GM06990 (cell line): ENCODE data around the gene SH2D3A.
"Not testable (repeated sequence)": the region's sequence is repeated elsewhere in the genome, so short reads cannot be mapped to it uniquely, and the experiment has no call there.

Source experiments
- DNase-seq: peaks from one replicate; pipeline ENCODE4 v3.0.0-alpha.2; 2011; ENCODE audit not compliant: insufficient read length; ENCODE audit errors: extremely low read depth
- H3K27me3 ChIP-seq: replicated peaks from 2 replicates; pipeline ENCODE4 v1.6.0; 2011; ENCODE audit warnings: low read length; ENCODE audit not compliant: control insufficient read depth, insufficient read depth
- H3K36me3 ChIP-seq: 2 replicates; pipeline ENCODE4 v1.5.1; 2011; ENCODE audit warnings: low read length; ENCODE audit not compliant: control insufficient read depth, insufficient read depth
- H3K4me3 ChIP-seq: replicated peaks from 2 replicates; pipeline ENCODE4 v1.5.1; 2011; ENCODE audit warnings: low read depth, mild to moderate bottlenecking, control low read depth, low read length
- CTCF ChIP-seq: IDR thresholded peaks from 2 replicates; pipeline ENCODE4 v1.5.1; 2011; ENCODE audit warnings: low read length, control low read depth, mild to moderate bottlenecking, inconsistent platforms; ENCODE audit not compliant: insufficient read depth, poor library complexity, severe bottlenecking

Gene SH2D3A

DNA sequence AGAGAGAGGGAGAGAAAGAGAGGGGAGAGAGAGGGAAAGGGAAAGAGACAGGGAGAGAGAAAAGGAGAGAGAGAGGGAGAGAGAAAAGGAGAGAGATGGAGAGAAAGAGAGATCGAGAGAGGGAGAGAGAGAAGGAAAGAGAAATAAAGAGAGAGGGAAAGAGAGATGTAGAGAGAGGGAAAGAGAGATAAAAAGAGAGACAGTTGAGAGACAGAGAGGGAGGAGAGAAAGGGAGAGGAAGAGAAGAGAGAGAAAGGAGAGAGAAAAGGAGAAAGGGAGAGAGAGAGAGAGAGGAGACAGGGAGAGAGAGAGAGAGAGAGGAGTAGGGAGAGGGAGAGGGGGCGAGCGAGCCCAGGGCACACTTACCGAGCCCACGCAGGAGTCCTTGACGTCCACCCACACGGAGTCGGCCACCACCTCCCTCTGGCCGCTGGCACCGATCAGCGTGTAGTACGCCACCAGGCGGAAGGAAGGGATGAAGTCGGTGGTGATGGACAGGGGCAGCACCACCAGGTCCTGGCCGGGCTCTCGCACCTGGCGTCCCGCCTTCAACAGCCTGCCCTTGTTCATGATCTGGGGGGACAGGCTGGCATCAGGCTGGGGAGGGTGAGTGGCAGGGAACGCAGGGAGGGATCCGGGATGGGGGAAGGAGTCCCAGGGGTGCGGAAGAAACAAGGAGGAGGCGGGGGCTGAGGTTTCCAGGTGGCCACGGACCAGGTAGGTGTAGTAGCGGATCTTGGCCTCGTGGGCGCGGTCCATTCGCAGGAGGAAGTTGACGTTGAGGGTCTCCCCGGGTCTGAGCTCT lies 56.8 kb downstream of the SH2D3A start:
- DNase-seq, result no peak
- H3K4me3 ChIP-seq, result no peak overlapping the region
- H3K36me3 ChIP-seq, result no peaks in the 10 kb centered on the region
- H3K27me3 ChIP-seq, result peaks cover 1% of the 10 kb centered on the region
- TF ChIP-seq CTCF, result peak; percentile 30

DNA sequence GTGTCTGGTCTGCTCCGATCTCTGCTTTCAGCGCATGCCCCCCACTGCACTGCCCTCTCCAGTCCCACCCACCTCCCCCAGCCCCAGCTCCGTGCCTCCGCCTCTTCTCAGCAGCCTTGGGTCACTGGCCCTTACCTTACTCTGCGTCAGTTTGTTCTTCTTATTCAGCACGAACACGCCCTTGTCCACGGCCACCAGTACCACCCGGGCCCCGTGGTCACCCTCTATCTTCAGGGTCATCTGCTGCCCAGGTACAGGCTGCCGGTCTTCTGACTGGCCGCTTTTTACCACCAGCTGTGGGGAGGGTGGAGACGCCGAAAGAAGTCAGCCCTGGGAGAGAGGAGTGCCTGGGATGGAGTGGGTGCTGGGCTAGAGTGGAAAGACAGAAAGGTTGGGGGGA lies 57.7 kb downstream of the SH2D3A start:
- no peak for DNase-seq
- H3K4me3 ChIP-seq, result no peak overlapping the region
- H3K27me3 ChIP-seq, result peaks cover 1% of the 10 kb centered on the region
- H3K36me3 ChIP-seq, result no peaks in the 10 kb centered on the region
- no peak for TF ChIP-seq CTCF

DNA sequence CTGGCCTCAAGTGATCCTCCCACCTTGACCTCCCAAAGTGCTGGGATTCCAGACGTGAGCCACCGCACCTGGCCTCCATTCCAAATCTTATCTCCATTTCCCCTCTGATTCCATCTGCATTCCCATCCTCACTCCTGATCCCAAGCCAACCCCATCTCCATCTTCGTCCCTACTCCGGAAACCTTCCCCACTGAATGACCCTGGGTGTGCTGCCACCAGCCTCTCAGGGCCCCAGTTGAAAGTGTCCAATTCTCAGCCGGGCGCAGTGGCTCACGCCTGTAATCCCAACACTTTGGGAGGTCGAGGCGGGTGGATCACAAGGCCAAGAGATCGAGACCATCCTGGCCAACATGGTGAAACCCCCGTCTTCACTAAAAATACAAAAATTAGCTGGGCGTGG lies 58.3 kb downstream of the SH2D3A start:
- not testable (repeated sequence) for H3K4me3 ChIP-seq, H3K27me3 ChIP-seq, DNase-seq, H3K36me3 ChIP-seq

- no peak for TF ChIP-seq CTCF
- Histone ChIP-seq H3K4me3 (no peak overlapping the region), H3K36me3 (no peaks in the 10 kb centered on the region), H3K27me3 (peaks cover 1% of the 10 kb centered on the region)
- DNase-seq, result no peak
Observed at GRCh38 chr19:6708346-6708745, 58.9 kb downstream of the SH2D3A start.

DNA sequence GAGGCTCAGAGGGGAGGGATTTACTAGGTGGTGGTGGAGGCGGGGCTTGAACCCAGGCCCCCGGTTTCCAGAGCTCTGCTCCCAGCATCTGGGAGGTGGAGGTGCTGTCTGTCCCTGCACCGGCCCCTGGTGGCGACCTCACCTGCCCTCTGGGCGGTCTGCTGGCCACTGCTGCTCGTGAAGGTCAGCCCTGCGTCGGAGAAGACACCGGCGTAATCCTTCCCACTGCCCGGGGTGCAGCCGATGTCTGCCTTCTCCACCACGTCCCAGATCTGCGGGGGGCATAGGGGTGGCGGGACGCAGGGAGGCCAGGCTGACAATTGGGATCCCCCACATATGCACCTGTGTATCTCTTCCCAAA lies 59.6 kb downstream of the SH2D3A start:
- H3K27me3 ChIP-seq, result peaks cover 1% of the 10 kb centered on the region
- DNase-seq, result no peak

More for the DNA sequence above, 59.6 kb downstream of the SH2D3A start:
- no peaks in the 10 kb centered on the region for H3K36me3 ChIP-seq
- TF ChIP-seq CTCF, result no peak
- H3K4me3 ChIP-seq, result no peak overlapping the region
